Endothelial cell of umbilical vein (primary cell): ENCODE results near the gene RERGL.

ENCODE experiments used
- EZH2 ChIP-seq: IDR thresholded peaks from 2 replicates; pipeline ENCODE4 v1.6.1; 2012; ENCODE audit warnings: borderline replicate concordance, low read depth, mild to moderate bottlenecking, moderate library complexity, low read length, inconsistent platforms; ENCODE audit not compliant: severe bottlenecking
- FOS ChIP-seq: IDR thresholded peaks from 2 replicates; pipeline ENCODE4 v1.6.1; 2011; ENCODE audit warnings: mild to moderate bottlenecking, low read length, moderate library complexity, borderline replicate concordance; ENCODE audit not compliant: insufficient read depth
- GATA2 ChIP-seq: IDR thresholded peaks from 2 replicates; pipeline ENCODE4 v1.7.0; 2011; ENCODE audit warnings: low read depth, mild to moderate bottlenecking, moderate library complexity, mixed read lengths, low read length; ENCODE audit not compliant: insufficient read length, insufficient read depth
- JUN ChIP-seq: IDR thresholded peaks from 2 replicates; pipeline ENCODE4 v1.6.1; 2011; ENCODE audit warnings: borderline replicate concordance, low read depth; ENCODE audit not compliant: insufficient read length, insufficient read depth
- POLR2A ChIP-seq: IDR thresholded peaks from 2 replicates; pipeline ENCODE4 v1.6.1; 2012; ENCODE audit warnings: low read depth, mild to moderate bottlenecking, control low read depth, low read length
- POLR2AphosphoS5 ChIP-seq: IDR thresholded peaks from 2 replicates; pipeline ENCODE4 v1.6.1; 2012; ENCODE audit warnings: low read depth, mild to moderate bottlenecking, control low read depth, low read length, moderate library complexity; ENCODE audit not compliant: insufficient read depth
- TF ChIP-seq, protein P1 (sequence below), 2 donors: IDR thresholded peaks; 1 replicate in 1 of 2; 2 replicates in 1 of 2; pipeline ENCODE4 v1.5.1; 2011; ENCODE audit warnings: low read length in 2 of 2, mild to moderate bottlenecking in 2 of 2, moderate library complexity in 2 of 2, control low read depth in 1 of 2, inconsistent platforms in 1 of 2, low read depth in 1 of 2; ENCODE audit not compliant: insufficient read depth in 1 of 2; ENCODE audit errors: extremely low read depth in 1 of 2
- TF ChIP-seq, protein P2 (sequence below): IDR thresholded peaks from 2 replicates; pipeline ENCODE4 v1.6.1; 2011; ENCODE audit not compliant: insufficient read depth, insufficient read length

DNA sequence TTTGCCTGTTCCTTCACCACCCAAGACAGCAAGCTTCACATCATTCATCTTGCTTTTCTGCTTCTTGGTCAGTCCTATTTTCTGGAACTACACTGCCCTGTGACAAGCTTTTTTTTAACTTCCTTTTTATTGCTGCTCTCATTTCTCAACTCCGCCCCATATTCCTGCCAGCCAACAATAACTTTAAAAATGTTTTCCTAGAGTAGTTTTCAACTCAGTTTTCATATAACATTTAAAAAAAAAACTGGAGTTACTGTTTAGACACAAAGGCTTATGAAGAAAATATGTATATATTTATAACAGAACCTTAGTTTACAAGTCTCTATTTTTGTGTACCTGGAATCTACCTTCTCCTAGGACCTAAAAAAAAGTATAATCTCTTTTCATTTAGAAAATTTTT, at the start of gene RERGL:
- TF ChIP-seq POLR2A (no peak), POLR2AphosphoS5 (no peak), EZH2 (no peak), FOS (no peak), JUN (no peak), GATA2 (no peak)
- TF ChIP-seq, protein P1, sequence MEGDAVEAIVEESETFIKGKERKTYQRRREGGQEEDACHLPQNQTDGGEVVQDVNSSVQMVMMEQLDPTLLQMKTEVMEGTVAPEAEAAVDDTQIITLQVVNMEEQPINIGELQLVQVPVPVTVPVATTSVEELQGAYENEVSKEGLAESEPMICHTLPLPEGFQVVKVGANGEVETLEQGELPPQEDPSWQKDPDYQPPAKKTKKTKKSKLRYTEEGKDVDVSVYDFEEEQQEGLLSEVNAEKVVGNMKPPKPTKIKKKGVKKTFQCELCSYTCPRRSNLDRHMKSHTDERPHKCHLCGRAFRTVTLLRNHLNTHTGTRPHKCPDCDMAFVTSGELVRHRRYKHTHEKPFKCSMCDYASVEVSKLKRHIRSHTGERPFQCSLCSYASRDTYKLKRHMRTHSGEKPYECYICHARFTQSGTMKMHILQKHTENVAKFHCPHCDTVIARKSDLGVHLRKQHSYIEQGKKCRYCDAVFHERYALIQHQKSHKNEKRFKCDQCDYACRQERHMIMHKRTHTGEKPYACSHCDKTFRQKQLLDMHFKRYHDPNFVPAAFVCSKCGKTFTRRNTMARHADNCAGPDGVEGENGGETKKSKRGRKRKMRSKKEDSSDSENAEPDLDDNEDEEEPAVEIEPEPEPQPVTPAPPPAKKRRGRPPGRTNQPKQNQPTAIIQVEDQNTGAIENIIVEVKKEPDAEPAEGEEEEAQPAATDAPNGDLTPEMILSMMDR (IDR thresholded peaks at IDR 0.05; ENCODE audit: extremely low read depth in 1 of 2, insufficient read depth in 1 of 2, low read depth in 1 of 2, low read length in 2 of 2) = no peak
- TF ChIP-seq, protein P2, sequence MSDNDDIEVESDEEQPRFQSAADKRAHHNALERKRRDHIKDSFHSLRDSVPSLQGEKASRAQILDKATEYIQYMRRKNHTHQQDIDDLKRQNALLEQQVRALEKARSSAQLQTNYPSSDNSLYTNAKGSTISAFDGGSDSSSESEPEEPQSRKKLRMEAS = no peak
